NB4 (cell line): ENCODE results near the gene NPY4R2.
A peak's percentile ranks its signal among the peaks of the same experiment; 100 is the strongest.
"Not testable (repeated sequence)": the region's sequence is repeated elsewhere in the genome, so short reads cannot be mapped to it uniquely, and the experiment has no call there.

Experiments
- DNase-seq: peaks from one replicate; pipeline ENCODE4 v3.0.0; 2010; ENCODE audit warnings: low read depth
- H3K4me3 ChIP-seq: one replicate; pipeline ENCODE4 v1.5.1; 2011; ENCODE audit warnings: mild to moderate bottlenecking, low read depth, low read length, moderate library complexity
- TF ChIP-seq, protein P1 (sequence below): IDR thresholded peaks from one replicate; pipeline ENCODE4 v1.5.1; 2012; ENCODE audit warnings: low read depth, low read length

Gene NPY4R2

DNA sequence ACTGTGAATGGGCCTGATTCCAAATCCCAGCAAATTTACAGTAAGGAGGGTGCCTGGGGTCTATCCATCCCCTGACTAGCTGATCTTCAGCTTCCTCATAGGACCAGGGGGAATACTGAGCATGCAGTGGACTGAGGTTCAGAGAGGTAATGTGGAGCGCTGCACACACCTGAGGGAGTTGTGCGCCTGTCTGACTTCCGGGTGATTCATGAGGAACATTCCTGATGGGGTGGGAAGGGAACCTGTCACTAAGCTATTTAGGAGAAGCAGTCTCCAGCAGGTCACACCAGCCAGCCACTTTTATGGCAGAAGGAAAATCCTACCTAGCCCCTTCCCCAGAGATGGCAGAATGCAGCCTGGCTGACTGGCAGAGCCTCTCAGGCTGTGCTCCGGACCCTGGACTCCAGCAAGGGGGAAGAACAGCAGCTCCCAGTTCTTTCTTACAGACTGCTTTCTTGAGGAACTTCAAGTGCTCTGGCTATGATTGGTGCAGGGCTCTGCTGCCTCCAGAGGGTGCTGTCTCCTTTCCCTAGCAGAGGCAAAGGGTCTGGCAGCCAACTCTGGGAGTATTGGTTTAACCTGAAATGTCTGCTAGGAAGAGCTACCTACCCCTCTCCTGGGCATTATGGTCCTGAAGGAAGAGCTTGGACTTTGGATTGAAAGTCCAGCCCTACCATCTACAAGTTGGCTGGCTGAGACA, 2.5 kb upstream of the NPY4R2 start:
- not testable (repeated sequence) for DNase-seq, H3K4me3 ChIP-seq
- TF ChIP-seq, protein P1, sequence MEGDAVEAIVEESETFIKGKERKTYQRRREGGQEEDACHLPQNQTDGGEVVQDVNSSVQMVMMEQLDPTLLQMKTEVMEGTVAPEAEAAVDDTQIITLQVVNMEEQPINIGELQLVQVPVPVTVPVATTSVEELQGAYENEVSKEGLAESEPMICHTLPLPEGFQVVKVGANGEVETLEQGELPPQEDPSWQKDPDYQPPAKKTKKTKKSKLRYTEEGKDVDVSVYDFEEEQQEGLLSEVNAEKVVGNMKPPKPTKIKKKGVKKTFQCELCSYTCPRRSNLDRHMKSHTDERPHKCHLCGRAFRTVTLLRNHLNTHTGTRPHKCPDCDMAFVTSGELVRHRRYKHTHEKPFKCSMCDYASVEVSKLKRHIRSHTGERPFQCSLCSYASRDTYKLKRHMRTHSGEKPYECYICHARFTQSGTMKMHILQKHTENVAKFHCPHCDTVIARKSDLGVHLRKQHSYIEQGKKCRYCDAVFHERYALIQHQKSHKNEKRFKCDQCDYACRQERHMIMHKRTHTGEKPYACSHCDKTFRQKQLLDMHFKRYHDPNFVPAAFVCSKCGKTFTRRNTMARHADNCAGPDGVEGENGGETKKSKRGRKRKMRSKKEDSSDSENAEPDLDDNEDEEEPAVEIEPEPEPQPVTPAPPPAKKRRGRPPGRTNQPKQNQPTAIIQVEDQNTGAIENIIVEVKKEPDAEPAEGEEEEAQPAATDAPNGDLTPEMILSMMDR = peak; percentile 8

DNA sequence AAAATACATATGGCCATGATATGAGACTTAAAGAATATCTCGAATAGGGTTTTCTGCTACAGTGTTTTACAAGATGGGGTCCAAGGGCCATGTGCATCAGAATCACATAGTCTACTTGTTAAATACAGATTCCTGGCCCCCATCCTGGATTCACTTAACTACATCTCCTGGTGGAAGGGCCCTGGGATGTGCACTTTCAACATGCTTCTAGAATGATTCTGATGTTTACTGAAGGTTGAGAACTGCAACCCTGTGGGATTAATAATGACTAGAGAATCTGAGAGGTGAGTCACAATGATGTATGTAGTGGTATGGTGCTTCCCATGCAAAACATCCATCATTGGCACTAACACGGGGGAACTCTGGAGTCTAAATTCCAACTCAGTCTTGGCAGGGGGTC, 2.1 kb downstream of the NPY4R2 start:
- not testable (repeated sequence) for DNase-seq, H3K4me3 ChIP-seq

DNA sequence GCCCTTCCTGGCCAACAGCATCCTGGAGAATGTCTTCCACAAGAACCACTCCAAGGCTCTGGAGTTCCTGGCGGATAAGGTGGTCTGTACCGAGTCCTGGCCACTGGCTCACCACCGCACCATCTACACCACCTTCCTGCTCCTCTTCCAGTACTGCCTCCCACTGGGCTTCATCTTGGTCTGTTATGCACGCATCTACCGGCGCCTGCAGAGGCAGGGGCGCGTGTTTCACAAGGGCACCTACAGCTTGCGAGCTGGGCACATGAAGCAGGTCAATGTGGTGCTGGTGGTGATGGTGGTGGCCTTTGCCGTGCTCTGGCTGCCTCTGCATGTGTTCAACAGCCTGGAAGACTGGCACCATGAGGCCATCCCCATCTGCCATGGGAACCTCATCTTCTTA, 4.0 kb downstream of the NPY4R2 start:
- not testable (repeated sequence) for DNase-seq, H3K4me3 ChIP-seq

DNA sequence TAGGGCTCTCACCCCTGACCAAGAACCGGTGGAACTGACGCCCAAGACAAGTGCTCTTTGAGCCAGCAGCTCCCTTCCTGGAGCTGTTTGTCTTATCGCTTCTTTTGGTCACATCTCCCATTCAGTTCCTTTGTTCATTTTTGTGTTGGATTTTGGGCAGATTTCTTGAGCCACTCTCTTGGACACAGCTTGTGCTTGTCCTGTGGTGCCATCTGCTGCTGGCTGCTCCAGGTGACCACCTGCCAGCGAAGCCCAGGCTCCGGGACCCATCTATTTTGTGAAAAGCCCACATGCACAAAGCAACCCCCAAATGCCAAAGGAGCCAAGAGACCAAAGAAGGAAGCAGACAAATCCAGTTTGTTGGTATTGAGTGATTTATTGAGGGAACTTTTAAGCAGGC, 6.2 kb downstream of the NPY4R2 start:
- not testable (repeated sequence) for DNase-seq

DNA sequence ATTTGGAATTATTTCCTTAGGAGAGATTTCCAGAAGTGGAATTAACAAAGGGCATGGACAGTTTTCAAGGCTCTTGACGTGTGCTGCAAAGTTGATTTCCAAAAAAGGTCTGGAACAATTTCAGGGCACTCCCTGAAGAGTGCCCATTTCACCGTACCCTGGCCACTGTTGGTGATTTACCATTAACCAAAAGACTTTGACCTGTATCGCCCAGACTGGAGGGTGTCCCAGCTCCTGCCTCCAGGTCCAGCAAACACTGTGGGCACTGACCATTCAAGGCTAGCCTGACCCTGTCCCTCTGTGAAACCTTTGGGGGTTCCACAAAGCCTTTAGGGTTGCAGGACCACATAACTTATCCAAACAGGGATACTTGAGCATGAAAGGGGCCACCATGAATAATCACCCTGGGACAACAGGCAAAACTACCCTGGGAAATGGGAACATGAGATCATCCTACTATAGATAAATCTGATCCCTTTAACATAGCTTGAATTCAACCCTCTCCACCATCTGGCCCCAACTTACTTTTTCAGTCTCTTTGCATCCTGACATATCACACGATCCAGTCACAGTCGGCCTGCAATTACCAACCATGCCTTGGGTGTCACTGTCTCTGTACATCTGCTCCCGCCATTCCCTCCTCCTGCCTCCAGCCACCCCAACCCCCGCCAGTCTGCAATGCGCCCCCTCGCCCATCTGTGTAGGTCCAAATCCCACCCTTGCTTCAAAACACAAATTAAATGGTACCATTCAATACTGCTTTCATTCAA, 8.9 kb downstream of the NPY4R2 start:
- H3K4me3 ChIP-seq, DNase-seq: not testable (repeated sequence)

More for the DNA sequence above, 6.2 kb downstream of the NPY4R2 start:
- not testable (repeated sequence) for H3K4me3 ChIP-seq

DNA sequence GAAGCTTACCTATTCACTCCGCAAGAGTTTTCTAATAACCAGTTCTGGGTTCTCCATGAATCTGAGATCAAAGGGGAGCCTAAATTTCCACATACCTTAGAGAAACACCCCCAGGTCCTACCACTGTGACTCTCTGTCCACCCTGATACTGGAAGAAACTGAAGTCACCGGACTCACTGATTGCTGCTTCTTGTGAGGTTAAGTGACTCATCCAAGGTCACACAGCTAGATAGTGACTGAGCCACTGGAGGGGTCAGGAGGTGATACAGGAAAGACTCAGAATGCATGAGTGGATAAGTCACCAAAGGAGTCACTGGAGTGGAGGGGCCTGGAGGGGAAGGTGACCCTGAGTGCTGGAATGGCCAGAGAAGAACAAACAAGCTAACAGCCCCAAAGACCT, 9.8 kb downstream of the NPY4R2 start:
- H3K4me3 ChIP-seq, DNase-seq: not testable (repeated sequence)

DNA sequence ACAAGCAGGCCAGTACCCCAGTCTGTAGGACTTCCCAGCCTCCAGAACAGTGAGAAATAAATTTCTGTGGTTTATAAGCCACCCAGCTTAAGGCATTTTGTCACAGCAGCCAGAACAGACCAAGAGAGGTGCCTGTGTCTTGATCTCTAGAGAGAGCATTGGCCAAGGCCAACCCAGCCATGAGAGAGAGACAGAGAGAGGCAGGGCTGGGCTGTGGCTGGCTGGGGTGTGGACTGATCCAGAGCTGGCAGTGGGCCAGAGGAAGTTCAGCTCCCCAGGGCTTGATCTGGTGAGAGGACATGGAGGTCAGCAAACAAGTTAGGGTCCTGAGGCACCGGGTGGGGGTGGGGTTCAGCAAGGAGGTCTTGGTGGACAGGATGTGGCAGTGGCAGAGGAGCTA, 14.4 kb downstream of the NPY4R2 start:
- not testable (repeated sequence) for H3K4me3 ChIP-seq, DNase-seq

DNA sequence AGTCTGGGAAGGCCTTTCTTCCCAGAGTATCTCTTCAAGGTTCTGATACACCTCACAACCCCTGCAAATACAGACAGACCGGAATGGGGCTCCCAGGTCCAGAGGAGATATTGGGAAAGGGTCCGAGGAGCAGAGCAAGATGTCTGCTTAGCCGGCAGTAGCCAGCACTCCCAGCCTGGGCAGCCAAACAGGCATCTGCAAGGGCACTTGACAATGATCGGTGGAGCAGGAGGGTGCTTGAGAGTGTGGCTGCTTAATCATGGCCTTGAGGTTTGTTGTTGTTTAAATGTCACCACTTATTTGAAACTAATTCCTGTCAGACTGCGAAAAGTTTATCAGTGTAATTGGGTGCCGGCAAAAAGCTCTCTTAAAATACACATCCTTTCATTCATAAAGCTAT, 15.0 kb downstream of the NPY4R2 start:
- H3K4me3 ChIP-seq, DNase-seq: not testable (repeated sequence)

DNA sequence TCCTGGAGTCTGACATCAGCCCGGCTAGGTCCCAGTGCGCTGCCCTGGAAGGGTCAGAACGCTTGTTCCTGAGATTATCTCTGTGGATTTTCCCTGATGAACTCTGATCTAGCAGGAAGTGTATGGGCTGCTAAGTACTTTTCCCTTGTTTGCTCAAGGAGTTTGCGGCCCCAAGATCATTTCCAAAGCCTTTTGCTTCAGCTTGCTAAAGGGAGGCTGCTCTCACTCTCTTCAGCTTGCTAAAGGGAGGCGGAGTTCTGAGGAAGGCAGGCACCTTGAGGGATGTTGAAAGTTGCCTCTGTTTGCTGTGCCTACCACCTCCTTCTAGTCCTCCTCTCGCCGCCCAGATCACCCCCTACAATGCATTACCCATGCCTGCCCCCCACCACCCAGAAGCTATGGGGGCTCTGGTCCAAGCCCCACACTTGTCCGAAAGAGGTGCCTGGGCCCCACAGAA, 18.3 kb downstream of the NPY4R2 start:
- not testable (repeated sequence) for DNase-seq, H3K4me3 ChIP-seq

DNA sequence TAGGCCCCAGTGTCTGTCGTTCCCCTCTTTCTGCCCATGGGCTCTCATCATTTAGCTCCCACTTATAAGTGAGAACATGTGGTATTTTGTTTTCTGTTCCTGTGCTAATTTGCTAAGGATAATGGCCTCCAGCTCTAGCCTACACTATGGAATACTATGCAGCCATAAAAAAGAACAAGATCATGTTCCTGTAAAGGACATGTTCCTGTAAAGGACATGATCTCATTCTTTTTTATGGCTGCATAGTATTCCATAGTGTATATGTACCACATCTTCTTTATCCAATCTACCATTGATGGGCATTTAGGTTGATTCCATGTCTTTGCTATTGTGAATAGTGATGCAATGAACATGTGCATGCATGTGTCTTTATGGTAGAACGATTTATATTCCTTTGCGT, 19.2 kb downstream of the NPY4R2 start:
- DNase-seq, H3K4me3 ChIP-seq: not testable (repeated sequence)

DNA sequence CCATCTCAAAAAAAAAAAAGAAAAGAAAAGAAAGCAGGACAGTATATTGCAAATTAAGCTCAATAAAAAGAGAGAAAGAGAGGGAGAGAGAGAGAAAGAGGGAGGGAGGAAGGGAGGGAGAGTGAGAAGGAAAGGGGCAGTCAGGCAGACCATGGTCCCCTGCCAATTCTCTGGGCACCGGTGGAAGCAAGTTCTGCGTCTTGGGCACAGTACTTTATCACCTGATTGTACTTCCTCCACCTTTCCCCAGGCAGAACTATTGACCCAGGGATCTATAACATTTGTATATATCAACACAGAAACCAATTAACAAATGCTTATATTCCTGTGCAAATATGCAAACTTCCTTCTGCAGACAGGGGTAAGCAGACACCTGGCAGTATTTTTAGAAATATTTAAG, 22.4 kb downstream of the NPY4R2 start:
- not testable (repeated sequence) for H3K4me3 ChIP-seq, DNase-seq

DNA sequence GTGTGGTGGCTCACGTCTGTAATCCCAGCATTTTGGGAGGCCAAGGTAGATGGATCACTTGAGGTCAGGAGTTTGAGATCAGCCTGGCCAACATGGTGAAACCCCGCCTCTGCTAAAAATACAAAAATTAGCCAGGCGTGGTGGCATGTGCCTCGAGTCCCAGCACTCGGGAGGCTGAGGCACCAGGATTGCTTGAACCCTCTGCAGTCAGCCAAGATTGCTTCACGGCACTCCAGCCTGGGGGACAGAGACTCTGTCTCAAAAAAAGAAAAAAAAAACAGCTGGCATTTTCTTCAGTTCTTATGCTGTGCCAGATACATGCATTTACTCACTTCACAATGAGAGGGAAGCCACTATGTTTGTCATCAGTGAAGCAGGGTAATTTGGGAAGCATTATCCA, 22.9 kb downstream of the NPY4R2 start:
- DNase-seq, H3K4me3 ChIP-seq: not testable (repeated sequence)

DNA sequence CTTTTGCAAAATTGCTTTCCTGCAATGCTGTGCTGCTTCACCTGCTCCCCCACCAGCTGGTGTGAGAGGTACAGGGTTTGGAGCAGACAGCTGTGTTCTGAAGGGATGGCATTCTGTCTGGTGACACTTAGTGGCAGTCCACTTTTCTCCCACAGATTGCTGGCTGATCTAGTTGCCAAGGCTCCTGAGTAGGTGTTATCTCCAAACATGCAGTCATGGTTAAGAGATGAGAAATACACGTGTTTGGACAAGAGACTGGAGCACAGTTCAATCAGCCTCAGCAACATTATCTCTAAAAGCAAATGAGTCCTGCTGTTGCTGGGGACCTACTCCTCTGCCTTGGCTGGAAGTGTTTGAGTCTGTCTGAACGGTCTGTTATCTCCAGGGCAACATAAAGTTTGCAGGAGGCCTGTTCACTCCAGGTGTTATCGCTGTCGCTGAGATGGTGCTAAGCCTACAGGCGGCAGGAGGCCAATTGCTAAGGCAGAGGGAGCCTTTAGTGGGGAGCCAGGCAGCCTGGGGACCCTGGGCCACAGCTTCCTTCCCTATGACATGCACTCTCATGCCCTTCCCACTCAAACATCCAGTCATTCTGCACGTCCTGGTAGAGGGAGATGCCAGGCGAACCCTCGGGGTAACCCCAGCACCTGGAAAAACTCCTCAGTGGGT, 24.0 kb downstream of the NPY4R2 start:
- not testable (repeated sequence) for H3K4me3 ChIP-seq, DNase-seq

DNA sequence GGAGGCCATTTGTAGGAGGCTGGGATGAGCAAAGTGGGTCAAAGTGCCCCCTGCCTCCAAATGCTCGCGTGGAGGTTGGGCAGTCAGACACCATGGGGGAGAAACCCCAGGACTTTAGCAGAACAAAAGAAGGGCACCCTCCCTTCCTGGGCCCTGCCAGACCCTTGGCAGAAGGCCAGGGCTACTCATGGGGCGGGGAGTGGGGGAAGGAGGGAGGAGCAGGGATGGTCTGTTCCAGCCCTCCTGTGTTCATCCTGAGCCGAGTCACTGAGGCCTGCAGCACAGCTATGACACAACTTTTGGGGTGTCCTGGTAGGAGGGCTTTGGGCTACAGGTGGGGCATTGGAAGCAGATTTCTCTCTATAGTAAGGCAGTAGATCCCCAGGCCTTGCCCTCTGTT, 24.9 kb downstream of the NPY4R2 start:
- DNase-seq = not testable (repeated sequence)

DNA sequence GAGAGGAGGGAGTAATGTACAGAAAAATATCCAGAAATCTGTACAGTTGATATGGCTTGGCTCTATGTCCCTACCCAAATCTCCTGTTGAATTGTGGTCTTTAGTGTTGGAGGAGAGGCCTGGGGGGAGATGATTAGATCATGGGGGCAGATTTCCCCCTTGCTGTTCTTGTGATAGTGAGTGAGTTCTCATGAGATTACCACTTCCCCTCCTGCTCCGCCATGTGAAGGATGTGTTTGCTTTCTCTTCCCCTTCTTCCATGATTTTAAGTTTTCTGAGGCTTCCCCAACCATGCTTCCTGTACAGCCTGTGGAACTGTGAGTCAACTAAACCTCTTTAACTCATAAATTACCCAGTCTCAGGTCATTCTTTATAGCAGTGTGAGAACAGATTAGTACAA, 29.0 kb downstream of the NPY4R2 start:
- H3K4me3 ChIP-seq = not testable (repeated sequence)
- peak; percentile 16 for DNase-seq

More for the DNA sequence above, 24.9 kb downstream of the NPY4R2 start:
- not testable (repeated sequence) for H3K4me3 ChIP-seq

DNA sequence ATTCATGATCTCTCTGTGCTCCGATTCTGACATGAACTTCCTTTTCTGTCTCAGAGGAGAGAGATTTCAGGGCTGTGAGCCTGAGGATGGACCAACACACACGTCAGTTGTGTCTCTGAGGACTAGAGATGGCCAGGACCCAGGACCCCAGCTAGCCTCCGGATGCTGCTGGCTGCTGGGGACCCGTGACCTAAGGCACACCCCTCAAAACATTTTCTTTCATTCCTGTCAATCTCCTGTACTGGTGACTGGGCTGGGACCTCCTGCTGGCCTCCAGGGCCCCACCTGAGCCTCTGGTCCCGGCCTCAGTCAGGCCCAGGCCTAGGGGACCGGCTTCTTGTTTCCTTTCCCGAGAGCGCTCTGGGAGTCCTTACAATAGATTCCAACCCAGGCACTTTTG, 38.7 kb downstream of the NPY4R2 start:
- not testable (repeated sequence) for H3K4me3 ChIP-seq, DNase-seq

DNA sequence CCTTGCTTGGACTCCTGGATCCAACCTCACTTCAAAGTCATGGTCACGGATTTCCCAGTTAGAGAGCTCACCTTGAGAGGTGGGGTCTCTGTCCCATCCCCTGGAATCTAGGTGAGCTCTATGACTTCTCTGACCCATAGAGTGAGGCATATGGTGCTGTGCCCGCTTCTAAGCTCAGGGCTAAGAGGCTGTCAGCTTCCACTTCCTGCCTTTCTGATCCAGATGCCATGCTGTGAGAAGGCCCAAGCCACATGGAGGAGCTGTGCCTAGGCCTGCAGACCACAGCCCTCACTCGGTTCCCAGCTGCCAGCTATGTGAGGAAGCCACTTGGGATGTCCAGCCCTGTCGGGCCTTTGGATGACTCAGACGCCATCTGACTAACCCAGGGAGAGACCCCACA, 41.2 kb downstream of the NPY4R2 start:
- not testable (repeated sequence) for H3K4me3 ChIP-seq, DNase-seq

DNA sequence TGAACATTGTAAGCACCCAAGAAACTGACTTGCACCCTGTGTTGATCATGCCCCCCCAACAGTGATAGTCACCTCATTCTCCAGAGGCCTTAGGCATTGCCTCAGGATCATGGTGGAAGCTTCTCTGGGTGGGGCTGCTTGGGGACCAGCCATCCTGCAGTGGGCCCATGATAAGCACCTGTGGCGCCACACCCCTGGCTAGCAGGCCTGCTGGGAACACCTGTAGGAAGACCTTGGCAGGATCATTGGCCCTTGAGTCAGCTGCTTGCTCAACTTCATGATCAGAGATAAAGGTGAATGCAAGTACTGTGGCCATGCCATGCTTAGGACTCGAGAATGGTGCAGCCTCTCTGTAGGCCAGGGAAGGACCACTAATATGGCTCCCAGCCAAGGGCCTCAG, 42.2 kb downstream of the NPY4R2 start:
- not testable (repeated sequence) for H3K4me3 ChIP-seq, DNase-seq
